ENCODE results near the gene SLC26A1. TPM values are rescaled to one million over a fixed set of nuclear protein-coding genes. Genes with fewer than 3 reads are reported as not detected.

The SLC26A1 gene
- total and polyA plus RNA-seq, 12 donors, result 0.06 to 0.66 (median 0.33) TPM; not detected in 8

GRCh38 chr4:1008840-1009541 lies 15.8 kb upstream of the SLC26A1 start:
- peaks cover 15 to 60% (median 46%) of the 10 kb centered on the region in 7 donors for H3K27me3 ChIP-seq
- peaks cover 14 to 42% (median 31%) of the 10 kb centered on the region in 9 donors for H3K4me1 ChIP-seq
- intact Hi-C loops (cut with DNase I), result no loop called here
- DNase-seq (peak; percentile 26 to 44), ATAC-seq (peak in 2 of 8 donors; percentile 0 to 1)
- H3K9me3 ChIP-seq, result no peaks in the 10 kb centered on the region
- 3 to 4% methylated on average over 36 of the region's 36 CpGs for WGBS, 2 donors
- peak overlapping the region; percentile 40 to 74 (median 62) for H3K4me3 ChIP-seq
- no peaks in the 10 kb centered on the region for H3K36me3 ChIP-seq
- peak overlapping the region in 3 of 10 donors; percentile 15 to 53 (median 50) for H3K27ac ChIP-seq
- TF ChIP-seq CTCF (IDR thresholded peaks at IDR 0.05), result no peak

- WGBS, 2 donors, result 91% methylated on average over 5 of the region's 5 CpGs
Measured at GRCh38 chr4:1006856-1007255, 13.7 kb upstream of the SLC26A1 start.

GRCh38 chr4:1004557-1005485 lies 11.6 kb upstream of the SLC26A1 start:
- DNase-seq (peak in 1 of 2 donors; percentile 62), ATAC-seq (peak in 5 of 8 donors; percentile 14 to 65 (median 49))
- intact Hi-C loops (cut with DNase I), result no loop called here
- Histone ChIP-seq H3K9me3 (no peaks in the 10 kb centered on the region), H3K27me3 (peaks cover 52 to 93% (median 87%) of the 10 kb centered on the region in 7 donors), H3K36me3 (no peaks in the 10 kb centered on the region), H3K4me1 (peaks cover 10 to 32% (median 25%) of the 10 kb centered on the region in 9 donors), H3K27ac (no peak overlapping the region), H3K4me3 (no peak overlapping the region)
- WGBS, 2 donors, result 47 to 57% methylated on average over 25 of the region's 25 CpGs
- no peak for TF ChIP-seq CTCF (IDR thresholded peaks at IDR 0.05)

More at GRCh38 chr4:1006856-1007255, 13.7 kb upstream of the SLC26A1 start:
- TF ChIP-seq CTCF (IDR thresholded peaks at IDR 0.05), result no peak
- no peak overlapping the region for H3K4me3 ChIP-seq
- DNase-seq (no peak), ATAC-seq (no peak)
- intact Hi-C loops (cut with DNase I), result no loop called here
- no peaks in the 10 kb centered on the region for H3K36me3 ChIP-seq
- H3K27me3 ChIP-seq, result peaks cover 36 to 72% (median 68%) of the 10 kb centered on the region in 7 donors
- H3K4me1 ChIP-seq, result peaks cover 17 to 42% (median 38%) of the 10 kb centered on the region in 9 donors
- H3K9me3 ChIP-seq, result no peaks in the 10 kb centered on the region
- H3K27ac ChIP-seq, result no peak overlapping the region

- ATAC-seq (peak in 1 of 8 donors; percentile 10), DNase-seq (no peak)
- WGBS, 2 donors, result 88 to 90% methylated on average over 13 of the region's 13 CpGs
- intact Hi-C loops (cut with DNase I), result no loop called here
- H3K27ac ChIP-seq, result no peak overlapping the region
- peaks cover 8 to 29% (median 22%) of the 10 kb centered on the region in 9 donors for H3K4me1 ChIP-seq
- no peaks in the 10 kb centered on the region for H3K9me3 ChIP-seq
- no peak for TF ChIP-seq CTCF (IDR thresholded peaks at IDR 0.05)
- H3K36me3 ChIP-seq, result no peaks in the 10 kb centered on the region
- H3K27me3 ChIP-seq, result peaks cover 52 to 96% (median 89%) of the 10 kb centered on the region in 7 donors
- no peak overlapping the region for H3K4me3 ChIP-seq
Measured at GRCh38 chr4:1004071-1004418, 10.8 kb upstream of the SLC26A1 start.
